HFFc6 (cell line): ENCODE results near the gene CD84. TPM values are rescaled to one million over a fixed set of nuclear protein-coding genes. Genes with fewer than 3 reads are reported as not detected.

Experiments used
- DNase-seq: peaks from one replicate; pipeline ENCODE4 v3.0.0-alpha.2; 2018
- H3K27ac Mint-ChIP-seq: 2 replicates; pipeline ENCODE4 v1.8.0; 2020; ENCODE audit warnings: mild to moderate bottlenecking, mixed read lengths
- H3K27me3 Mint-ChIP-seq: 2 replicates; pipeline ENCODE4 v1.8.0; 2021; ENCODE audit warnings: mild to moderate bottlenecking, moderate library complexity, mixed read lengths; ENCODE audit not compliant: insufficient read depth
- H3K36me3 Mint-ChIP-seq: 2 replicates; pipeline ENCODE4 v1.8.0; 2021; ENCODE audit warnings: low read depth, mixed read lengths
- H3K4me1 Mint-ChIP-seq: 2 replicates; pipeline ENCODE4 v1.8.0; 2020; ENCODE audit warnings: low read depth, mixed read lengths
- H3K4me3 Mint-ChIP-seq: 2 replicates; pipeline ENCODE4 v1.8.0; 2020; ENCODE audit warnings: mild to moderate bottlenecking, moderate library complexity, mixed read lengths
- H3K9me3 Mint-ChIP-seq: 2 replicates; pipeline ENCODE4 v1.8.0; 2020; ENCODE audit warnings: mild to moderate bottlenecking, mixed read lengths
- CTCF ChIP-seq: fragments of 200-600 bp; sonication (generic); IDR thresholded peaks from 2 replicates; pipeline ENCODE4 v1.5.0; 2021; ENCODE audit warnings: antibody characterized with exemption, mild to moderate bottlenecking
- total RNA-seq, 6 experiments: library from RNA; stranded (reverse); fragmentation: NEBNext Ultra II Directional; extraction: Animal tissue kit (Norgen Biotek cat#: 25700); gene quantifications; 2 replicates in 1 of 6; 3 replicates in 5 of 6; pipeline ENCODE4 v1.2.3, GENCODE V29; 2021

CD84 gene
- total RNA-seq, 6 experiments from 2014 or later = not detected

DNA sequence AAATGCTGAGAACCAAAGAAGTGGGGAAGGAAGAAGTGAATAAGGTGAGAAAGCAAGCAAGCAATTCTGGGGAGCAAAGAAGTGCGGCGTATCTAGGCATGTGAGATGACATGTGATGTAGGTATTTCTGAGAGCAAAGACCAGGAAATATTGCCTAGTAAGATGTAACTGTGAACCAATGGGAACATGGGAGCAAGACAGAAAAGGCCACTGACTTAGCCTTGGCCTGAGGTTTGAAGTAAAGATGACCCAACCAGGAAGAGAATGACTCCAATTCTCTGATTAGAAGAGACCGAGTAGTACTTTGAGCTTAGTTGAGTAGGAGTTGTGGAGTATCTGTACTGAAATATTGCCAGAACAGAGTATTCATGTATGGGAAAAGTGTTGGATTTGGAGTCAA lies 87.3 kb downstream of the CD84 start:
- Mint-ChIP-seq H3K27ac (no peak overlapping the region), H3K4me3 (no peak overlapping the region), H3K36me3 (no peaks in the 10 kb centered on the region), H3K27me3 (no peaks in the 10 kb centered on the region), H3K9me3 (no peaks in the 10 kb centered on the region), H3K4me1 (no peaks in the 10 kb centered on the region)
- DNase-seq = no peak
- no peak for TF ChIP-seq CTCF

Other genes starting within 250 kb of the CD84 start
- gene COPA, start 236.2 kb downstream of the CD84 start, total RNA-seq = 100 to 1,000 TPM; 218 to 257 (median 249) TPM
- 100 to 1,000 TPM; 133 to 154 (median 145) TPM for gene NCSTN, start 236.1 kb downstream of the CD84 start, total RNA-seq
- gene NHLH1, start 212.4 kb downstream of the CD84 start, total RNA-seq = under 1 TPM in 3 of 6 experiments, not detected in 3; 0.11 to 0.17 (median 0.11) TPM
- gene VANGL2, start 178.9 kb downstream of the CD84 start, total RNA-seq = not detected
- gene SLAMF6, start 56.2 kb downstream of the CD84 start, total RNA-seq = not detected
- gene SLAMF1, start 67.5 kb upstream of the CD84 start, total RNA-seq = not detected
- not detected for gene CD48, start 132.3 kb upstream of the CD84 start, total RNA-seq
- not detected for gene SLAMF7, start 159.8 kb upstream of the CD84 start, total RNA-seq
- gene LY9, start 216.7 kb upstream of the CD84 start, total RNA-seq = not detected